Peyer's patch (tissue), 4 donors: ENCODE data around the gene NUAK1. TPM values are rescaled to one million over a fixed set of nuclear protein-coding genes. Genes with fewer than 3 reads are reported as not detected.

Experiments
- DNase-seq, 3 donors: peaks; one replicate each; pipeline ENCODE4 v3.0.0-alpha.2; 2017 to 2019
- H3K27ac ChIP-seq, 4 donors: fragments of 200-600 bp; sonication (generic); one replicate each; pipeline ENCODE4 v1.5.1; 2016 to 2019
- H3K27me3 ChIP-seq, 2 donors: fragments of 200-600 bp; sonication (generic); one replicate each; pipeline ENCODE4 v1.5.1; 2019
- H3K36me3 ChIP-seq, 3 donors: fragments of 200-600 bp; sonication (generic); one replicate each; pipeline ENCODE4 v1.5.1; 2016 to 2019
- H3K4me1 ChIP-seq, 4 donors: fragments of 200-600 bp; sonication (generic); one replicate each; pipeline ENCODE4 v1.5.1; 2016 to 2019
- H3K4me3 ChIP-seq, 4 donors: fragments of 200-600 bp; sonication (generic); 1 replicate in 3 of 4; 2 replicates in 1 of 4; pipeline ENCODE4 v1.5.1; 2016 to 2019; ENCODE audit warnings: mild to moderate bottlenecking in 1 of 4
- H3K9me3 ChIP-seq, 4 donors: fragments of 200-600 bp; sonication (generic); one replicate each; pipeline ENCODE4 v1.5.1; 2016 to 2019; ENCODE audit warnings: mild to moderate bottlenecking in 1 of 4
- CTCF ChIP-seq, 6 experiments: fragments of 450-650 bp in 4 of 6; fragments of 200-600 bp in 2 of 6; sonication (generic) in 1 of 6; IDR thresholded peaks; one replicate each; pipeline ENCODE4 v1.5.1; 2017 to 2019; ENCODE audit warnings: antibody characterized with exemption in 6 of 6, mild to moderate bottlenecking in 3 of 6, moderate library complexity in 1 of 6
- POLR2A ChIP-seq, 2 donors: fragments of 450-650 bp; IDR thresholded peaks; one replicate each; pipeline ENCODE4 v1.5.1; 2017; ENCODE audit warnings: antibody characterized with exemption in 2 of 2, mild to moderate bottlenecking in 2 of 2, moderate library complexity in 2 of 2
- total RNA-seq, 4 donors: library from RNA; depleted of rRNA; stranded (reverse); fragments of >200 nt; gene quantifications; one replicate each; pipeline ENCODE4 v1.1.0, GENCODE V29; 2016

Gene NUAK1
- total RNA-seq, 4 donors from 2014 or later: 2.1 to 7.7 (median 4.6) TPM

GRCh38 chr12:106137530-106138356 is 1.0 kb downstream of the NUAK1 start:
- H3K4me1 ChIP-seq: peaks cover 0 to 17% (median 6%) of the 10 kb centered on the region in 4 donors
- no peak for DNase-seq

GRCh38 chr12:106136263-106136662 is 2.5 kb downstream of the NUAK1 start:
- H3K9me3 ChIP-seq: no peaks in the 10 kb centered on the region
- peak overlapping the region in 2 of 4 donors; percentile 27 to 55 for H3K27ac ChIP-seq
- DNase-seq: peak; percentile 70 to 92 (median 85)
- TF ChIP-seq CTCF (IDR thresholded peaks at IDR 0.05) (peak; percentile 32 to 83 (median 73)), POLR2A (IDR thresholded peaks at IDR 0.05) (no peak)
- H3K4me3 ChIP-seq: peak overlapping the region in 3 of 4 donors; percentile 2 to 68 (median 27)
- peaks cover 0 to 17% (median 6%) of the 10 kb centered on the region in 4 donors for H3K4me1 ChIP-seq
- H3K36me3 ChIP-seq: no peaks in the 10 kb centered on the region
- H3K27me3 ChIP-seq: peaks cover 0 to 18% of the 10 kb centered on the region in 2 donors

More at GRCh38 chr12:106137530-106138356, 1.0 kb downstream of the NUAK1 start:
- TF ChIP-seq CTCF (IDR thresholded peaks at IDR 0.05) (no peak), POLR2A (IDR thresholded peaks at IDR 0.05) (no peak)
- Histone ChIP-seq H3K27me3 (peaks cover 0 to 18% of the 10 kb centered on the region in 2 donors), H3K27ac (peak overlapping the region; percentile 62 to 90 (median 77)), H3K36me3 (no peaks in the 10 kb centered on the region), H3K9me3 (no peaks in the 10 kb centered on the region), H3K4me3 (peak overlapping the region; percentile 48 to 83 (median 61))

- H3K4me3 ChIP-seq: peak overlapping the region in 2 of 4 donors; percentile 2 to 68
- no peaks in the 10 kb centered on the region for H3K36me3 ChIP-seq
- peaks cover 0 to 17% (median 6%) of the 10 kb centered on the region in 4 donors for H3K4me1 ChIP-seq
- peaks cover 0 to 18% of the 10 kb centered on the region in 2 donors for H3K27me3 ChIP-seq
- TF ChIP-seq CTCF (IDR thresholded peaks at IDR 0.05) (no peak), POLR2A (IDR thresholded peaks at IDR 0.05) (no peak)
- H3K9me3 ChIP-seq: no peaks in the 10 kb centered on the region
- DNase-seq: no peak
- H3K27ac ChIP-seq: peak overlapping the region in 3 of 4 donors; percentile 6 to 34 (median 27)
These were observed 3.0 kb downstream of the NUAK1 start for GRCh38 chr12:106135781-106136180.

GRCh38 chr12:106135075-106135474 is 3.7 kb downstream of the NUAK1 start:
- TF ChIP-seq POLR2A (IDR thresholded peaks at IDR 0.05) (no peak), CTCF (IDR thresholded peaks at IDR 0.05) (no peak)
- H3K36me3 ChIP-seq: no peaks in the 10 kb centered on the region
- DNase-seq: no peak
- peaks cover 0 to 17% (median 6%) of the 10 kb centered on the region in 4 donors for H3K4me1 ChIP-seq
- H3K27ac ChIP-seq: no peak overlapping the region
- H3K4me3 ChIP-seq: no peak overlapping the region
- H3K27me3 ChIP-seq: peaks cover 0 to 18% of the 10 kb centered on the region in 2 donors
- no peaks in the 10 kb centered on the region for H3K9me3 ChIP-seq

GRCh38 chr12:106134294-106134949 is 4.3 kb downstream of the NUAK1 start:
- Histone ChIP-seq H3K4me3 (no peak overlapping the region), H3K9me3 (no peaks in the 10 kb centered on the region), H3K27me3 (peaks cover 0 to 14% of the 10 kb centered on the region in 2 donors), H3K36me3 (no peaks in the 10 kb centered on the region), H3K27ac (no peak overlapping the region), H3K4me1 (peaks cover 0 to 12% (median 6%) of the 10 kb centered on the region in 4 donors)
- no peak for DNase-seq
- TF ChIP-seq POLR2A (IDR thresholded peaks at IDR 0.05): no peak
- TF ChIP-seq CTCF (IDR thresholded peaks at IDR 0.05): no peak
